GM19025 (cell line): Measurements from ENCODE around the gene TUBGCP5.

Source experiments
- ATAC-seq: cut with Tn5 transposase; IDR thresholded peaks from one replicate; pipeline ENCODE4 v1.9.1; 2021; ENCODE audit warnings: mild to moderate bottlenecking, low read depth, moderate library complexity; ENCODE audit not compliant: unreplicated experiment

Gene TUBGCP5

DNA sequence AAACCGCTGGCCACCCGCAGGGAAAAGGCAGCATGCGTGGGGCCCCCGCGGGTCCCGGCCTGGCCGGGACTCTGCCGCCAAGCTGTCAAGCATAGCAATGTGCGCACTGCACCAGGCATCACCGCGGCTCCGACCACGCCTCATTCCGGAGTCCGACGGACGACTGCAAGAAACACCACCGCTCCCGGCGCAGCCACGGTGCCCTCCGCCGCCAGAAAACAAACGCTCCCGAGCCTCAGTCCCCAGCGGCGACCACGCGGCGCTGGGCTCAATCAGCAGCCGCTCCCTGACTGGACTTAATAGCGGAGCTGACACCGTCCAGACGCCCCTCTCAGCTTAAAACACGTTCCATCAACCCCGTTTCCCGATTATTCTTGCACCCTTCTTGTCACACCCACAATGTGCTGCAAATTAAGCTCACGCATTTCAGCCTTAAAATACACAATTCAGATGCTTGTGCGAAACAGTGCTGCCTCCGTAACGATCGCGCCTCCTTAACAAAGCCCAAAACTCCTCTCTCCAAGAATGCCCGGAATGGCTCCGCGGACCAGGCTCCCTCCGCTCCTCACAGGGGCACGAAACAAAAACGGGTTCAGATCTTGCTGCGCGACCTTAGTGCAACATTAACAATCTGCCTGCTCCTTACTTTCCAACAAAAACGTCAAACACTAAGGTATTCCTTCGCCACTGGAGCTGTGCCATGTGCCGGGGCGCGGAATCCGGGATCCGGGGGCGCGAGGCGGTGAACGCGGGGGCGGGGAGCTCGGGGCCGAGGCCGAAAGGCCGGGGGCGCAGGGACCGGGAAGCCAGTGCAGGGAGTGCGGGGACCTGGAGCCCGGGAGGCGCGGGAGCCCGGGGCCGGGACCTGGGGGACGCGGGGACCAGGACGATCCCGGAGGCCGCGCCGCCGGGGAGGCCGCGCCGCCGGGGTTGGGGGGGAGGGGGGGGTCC, 59.9 kb downstream of the TUBGCP5 start:
- no peak for ATAC-seq

DNA sequence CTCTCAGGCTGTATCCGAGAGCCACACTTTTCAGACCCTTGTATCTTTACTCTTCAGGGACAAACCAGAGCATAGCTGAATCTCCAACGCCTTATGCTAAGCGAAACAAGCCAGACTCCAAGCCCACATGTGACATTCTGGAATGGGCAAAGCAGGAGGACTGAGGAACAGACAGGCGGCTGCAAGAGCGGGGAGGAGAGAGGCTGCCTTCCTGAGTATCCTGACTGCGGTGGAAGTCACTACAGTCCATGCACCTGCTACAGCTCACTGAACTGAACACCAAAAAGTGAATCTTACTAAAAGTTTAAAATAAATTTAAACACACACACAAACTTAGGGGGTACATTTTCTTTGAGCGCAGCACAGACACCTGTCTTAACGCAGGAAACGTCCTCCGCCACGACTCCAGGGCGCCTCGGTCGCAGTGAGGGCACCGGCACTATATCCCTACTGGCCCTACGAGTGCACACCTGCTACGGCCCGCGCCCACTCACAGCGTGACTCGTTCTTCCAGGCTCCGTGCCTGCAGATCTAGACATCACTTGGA, 60.6 kb downstream of the TUBGCP5 start:
- no peak for ATAC-seq

DNA sequence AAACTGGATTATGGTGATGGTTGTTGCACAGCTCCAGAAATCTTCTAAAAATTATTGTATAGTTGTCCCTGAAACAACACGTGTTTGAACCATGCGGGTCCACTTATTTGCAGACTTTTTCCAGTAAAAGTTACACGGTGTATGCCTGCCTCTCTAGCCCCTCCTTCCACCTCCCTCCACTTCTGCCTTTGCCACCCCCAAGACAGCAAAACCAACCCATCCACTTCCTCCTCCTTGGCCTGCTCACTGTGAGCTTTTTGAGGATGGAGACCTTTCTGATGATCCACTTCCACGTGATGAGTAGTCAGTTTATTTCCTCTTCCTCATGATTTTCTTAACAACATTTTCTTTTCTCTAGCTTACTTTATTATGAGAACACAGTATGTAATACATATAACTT, 64.6 kb downstream of the TUBGCP5 start:
- no peak for ATAC-seq

DNA sequence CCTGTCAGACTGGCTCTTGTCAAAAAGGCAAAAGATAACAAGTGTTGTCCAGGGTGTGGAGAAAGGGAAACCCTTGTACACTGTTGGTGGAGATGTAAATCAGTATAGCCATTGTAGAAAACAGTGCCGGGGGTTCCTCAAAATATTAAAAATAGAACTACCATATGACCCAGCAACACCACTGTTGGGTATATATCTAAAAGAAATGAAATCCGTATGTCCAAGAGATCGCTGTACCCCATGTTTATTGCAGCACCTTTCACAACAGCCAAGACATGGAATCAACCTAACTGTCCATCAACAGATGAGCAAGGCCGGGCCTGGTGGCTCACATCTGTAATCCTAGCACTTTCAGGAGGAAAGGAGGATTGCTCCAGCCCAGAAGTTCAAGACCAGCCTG, 65.4 kb downstream of the TUBGCP5 start:
- no peak for ATAC-seq

DNA sequence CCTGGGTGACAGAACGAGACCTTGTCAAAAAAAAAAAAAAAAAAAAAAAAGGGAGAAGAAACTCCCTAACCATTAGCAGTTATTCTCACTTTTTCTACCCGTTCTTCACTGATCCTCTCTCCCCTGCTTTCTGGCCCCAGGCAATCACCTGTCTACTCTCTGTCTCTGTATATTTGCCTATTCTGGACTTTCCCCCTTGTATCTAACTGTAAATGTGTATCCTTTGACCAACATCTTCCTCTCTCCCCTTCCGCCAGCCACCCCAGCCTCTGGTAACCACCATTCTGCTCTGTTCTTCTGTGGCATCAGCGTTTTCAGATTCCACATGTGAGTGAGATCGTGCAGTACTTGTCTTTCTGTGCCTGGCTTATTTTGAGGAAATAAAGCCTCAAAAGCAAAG, 66.1 kb downstream of the TUBGCP5 start:
- ATAC-seq: peak; percentile 57

DNA sequence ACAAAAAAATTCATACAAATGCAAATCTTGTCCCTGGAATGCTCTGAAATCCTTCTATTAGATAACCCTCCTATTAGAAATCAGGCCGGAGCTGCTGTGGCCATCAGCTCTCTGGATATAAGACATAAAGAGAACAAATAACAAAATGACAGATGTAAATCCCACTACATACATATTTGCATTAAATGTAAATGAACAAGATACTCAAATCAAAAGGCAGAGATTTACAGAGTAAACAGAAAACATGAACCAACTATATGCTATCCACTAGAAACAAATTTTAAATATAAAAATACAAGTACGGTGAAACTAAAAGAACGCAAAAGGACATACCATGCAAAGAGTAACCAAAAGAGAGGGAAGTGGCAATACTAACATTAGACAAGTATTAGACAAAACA, 69.9 kb downstream of the TUBGCP5 start:
- no peak for ATAC-seq

DNA sequence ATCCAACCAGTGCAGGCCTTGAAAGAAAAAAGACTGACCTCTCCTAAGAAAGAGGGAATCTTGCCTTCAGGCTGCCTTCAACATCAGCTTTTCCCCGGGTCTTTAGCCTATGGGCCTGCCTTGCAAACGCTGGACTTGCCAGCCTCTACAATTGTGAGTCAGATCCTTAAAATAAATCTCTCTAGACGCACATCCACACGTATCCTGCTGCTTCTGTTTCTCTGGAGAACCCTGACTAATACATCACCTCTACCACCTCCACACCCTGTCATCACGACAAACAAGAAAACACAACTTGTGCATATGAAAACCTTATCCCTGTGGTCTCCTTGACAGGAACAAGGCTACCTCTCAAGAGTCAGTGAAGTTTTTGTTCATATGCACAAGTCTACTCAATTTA, 71.0 kb downstream of the TUBGCP5 start:
- ATAC-seq: no peak

DNA sequence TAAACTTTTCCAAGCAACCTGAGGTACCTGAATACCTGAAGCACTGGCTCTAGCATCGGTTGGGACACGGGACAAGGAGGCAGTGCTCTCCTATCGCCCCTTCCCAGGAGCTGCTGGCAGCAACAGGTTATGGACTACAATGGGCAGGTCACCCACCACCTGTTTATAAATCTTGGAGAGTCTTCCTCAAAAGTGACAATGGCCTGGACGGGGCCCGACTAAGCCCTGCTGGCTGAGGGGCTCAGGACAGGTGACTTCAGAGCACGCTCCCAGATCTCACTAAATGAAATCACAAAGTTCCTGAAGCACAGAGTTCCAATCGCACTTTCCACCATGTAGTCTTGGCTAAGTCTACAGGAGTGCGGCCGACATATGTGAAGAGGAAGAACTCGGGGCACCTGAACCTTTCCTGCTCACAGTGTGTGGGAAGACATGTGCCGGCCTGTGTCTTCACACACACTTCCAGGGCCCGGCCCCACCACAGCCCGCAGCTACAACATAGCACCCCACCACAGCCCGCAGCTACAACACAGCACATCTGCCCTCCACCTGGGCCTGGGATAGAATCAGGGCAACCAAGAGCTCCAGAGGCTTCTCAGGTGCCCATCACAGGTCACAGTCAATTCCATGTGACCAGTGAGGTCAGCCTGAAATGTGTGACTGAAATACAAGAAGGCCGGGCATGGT, 72.1 kb downstream of the TUBGCP5 start:
- no peak for ATAC-seq

DNA sequence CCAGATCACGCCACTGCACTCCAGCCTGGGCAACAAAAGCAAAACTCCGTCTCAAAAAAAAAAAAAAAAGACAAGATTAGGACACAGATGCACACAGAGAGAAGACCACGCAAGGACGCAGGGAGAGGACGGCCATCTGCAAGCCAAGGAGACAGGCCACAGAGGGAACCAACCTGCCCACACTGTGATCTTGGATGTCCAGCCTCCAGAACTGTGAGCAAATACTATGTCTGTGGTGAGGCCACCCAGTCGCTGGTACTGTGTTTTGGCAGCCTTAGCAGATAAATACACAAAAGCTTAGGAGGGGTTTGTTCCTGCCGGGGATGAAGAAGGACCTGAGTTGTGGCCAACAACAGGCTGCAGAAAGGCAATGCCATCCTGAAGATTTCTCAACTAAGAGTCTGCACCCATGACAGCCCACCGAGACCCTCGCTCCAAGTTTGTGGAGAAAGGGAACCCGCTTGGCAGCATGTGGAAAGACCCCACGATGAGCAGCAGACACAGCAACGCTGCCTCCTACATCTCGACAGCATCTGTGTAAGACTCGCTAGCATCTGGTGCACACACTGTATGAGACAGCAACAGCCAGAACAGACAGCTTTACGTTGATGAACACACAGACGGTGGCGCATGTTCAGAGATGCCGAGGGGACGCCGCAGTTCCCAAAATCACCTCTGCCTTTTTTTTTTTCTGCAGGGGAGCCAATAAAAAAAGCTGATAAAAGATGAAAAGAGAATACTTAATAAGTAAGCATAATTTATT, 72.9 kb downstream of the TUBGCP5 start:
- no peak for ATAC-seq

DNA sequence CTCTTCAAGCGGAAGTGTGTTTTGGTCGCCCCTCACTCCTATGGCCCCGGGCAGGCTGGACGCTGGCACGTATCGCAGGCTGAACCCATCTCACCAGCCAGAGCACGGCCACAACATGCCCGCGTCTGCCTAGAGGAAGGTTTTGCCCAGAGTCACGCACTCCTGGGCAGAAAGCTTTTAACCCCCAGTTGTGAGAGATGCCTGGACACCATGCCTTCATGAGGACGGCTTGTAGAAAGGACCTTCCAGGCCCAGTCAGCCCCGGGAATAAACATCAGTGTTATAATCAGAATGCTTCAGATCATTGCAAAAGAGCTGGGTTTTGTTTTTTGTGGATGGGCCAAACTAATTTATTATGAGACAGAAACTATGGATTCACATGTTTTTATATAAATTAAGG, 75.7 kb downstream of the TUBGCP5 start:
- ATAC-seq: no peak

DNA sequence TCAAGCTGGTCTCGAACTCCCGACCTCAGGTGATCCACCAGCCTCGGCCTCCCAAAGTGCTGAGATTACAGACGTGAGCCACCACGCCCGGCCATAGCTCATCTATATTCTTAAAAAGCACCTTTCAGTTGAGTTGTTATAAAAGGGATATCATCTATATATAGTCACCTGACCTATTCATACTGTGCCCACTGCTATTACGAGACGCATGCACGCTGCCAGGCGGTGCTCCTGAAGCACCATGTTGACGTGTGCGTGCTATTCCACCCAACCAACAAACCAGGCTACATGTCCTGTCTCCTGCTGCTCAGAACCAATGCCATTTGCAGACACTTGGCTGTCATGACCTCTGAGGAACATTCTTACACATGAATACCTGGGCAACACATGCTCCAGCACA, 76.8 kb downstream of the TUBGCP5 start:
- ATAC-seq: no peak

DNA sequence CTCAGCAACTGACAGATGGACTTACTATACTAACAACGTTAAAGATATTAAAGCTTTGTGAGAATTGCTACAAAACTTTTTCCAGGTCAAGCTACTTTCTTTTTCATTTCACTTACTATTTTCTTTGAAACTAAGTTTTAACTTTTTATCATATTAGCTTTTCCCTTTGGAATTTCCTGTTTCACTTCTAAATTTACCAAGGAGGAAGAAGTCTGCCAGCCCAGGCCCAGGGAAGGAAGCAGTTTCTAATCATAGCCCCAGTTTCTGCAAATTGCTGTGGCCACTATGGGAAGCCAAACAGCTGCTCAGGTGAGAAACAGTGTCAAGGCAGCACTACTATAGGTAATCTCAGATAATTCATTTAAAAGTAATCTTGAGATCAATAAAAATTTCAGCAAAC, 77.6 kb downstream of the TUBGCP5 start:
- no peak for ATAC-seq

DNA sequence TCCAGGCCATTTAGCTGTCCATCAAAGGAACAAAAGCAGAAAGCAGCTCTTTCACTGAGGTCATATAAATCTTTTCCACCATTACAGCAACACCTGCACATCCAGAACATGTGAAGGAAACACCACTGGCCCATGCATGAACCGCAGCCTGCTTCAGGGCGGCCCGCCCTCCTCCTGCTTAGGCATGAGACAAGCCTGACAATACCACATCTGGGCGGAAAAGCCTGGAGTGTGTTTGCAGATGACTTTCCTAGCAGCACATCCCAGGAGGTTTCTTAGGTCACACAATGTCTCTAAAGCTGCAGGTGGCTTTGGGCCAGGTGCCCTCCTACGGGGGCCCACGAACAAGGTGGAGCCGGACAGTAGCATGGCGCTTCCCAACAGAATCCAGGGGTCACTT, 78.8 kb downstream of the TUBGCP5 start:
- no peak for ATAC-seq

DNA sequence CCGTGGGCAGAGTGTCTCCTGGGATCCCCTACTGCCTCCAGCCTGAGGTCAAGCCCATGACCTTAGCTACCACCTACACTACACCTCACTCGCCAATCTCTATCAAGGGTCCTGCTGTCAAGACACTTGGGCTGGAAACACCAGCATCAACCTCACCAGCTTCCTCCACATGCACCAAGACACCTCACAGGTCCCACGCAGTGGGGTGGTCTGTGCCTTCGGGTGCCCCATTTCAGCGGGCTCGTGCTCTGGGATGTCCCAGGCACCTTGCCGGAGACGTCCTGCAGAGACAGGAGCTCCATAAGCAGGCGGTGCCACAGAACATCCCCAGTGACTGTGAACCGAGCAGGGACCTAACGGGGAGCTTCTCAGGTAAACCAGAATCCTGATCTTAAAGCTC, 79.2 kb downstream of the TUBGCP5 start:
- no peak for ATAC-seq

DNA sequence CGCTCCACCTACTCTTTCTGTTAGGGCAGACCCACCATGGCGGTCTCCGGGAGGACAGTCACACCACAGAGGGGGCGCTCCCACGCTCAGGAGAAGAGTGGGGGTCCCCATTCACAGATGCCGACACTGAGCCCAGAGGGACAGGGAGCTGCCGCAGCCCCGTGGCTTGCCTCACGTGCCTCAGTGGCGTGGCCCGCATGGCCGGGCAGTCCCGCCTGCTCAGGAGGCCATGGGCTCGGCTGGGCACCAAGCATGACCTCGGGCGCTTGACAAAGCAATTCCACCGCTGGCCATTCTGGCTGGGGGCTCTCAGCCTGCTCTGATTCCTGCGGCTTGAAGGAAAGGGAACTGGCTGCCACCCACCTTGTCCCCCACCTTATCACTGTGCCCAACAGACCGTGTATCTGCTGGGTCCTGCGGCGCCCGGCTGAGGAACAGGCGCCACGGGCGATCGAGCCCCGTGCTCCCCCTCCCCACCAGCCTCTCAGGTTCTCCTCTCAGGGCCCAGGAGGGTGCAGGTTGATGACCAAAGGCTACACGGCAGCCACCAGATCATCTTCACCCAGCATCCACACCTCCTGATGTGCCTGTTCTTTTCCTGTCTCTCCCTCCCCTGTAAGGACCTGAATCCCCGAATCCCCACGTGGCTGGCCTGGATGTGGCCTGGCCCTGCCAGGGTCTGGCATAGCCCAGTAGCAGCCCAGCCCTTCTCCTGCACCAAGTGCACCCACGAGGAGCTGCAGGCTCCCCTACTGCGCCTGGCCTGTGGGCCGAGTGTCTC, 79.9 kb downstream of the TUBGCP5 start:
- no peak for ATAC-seq

DNA sequence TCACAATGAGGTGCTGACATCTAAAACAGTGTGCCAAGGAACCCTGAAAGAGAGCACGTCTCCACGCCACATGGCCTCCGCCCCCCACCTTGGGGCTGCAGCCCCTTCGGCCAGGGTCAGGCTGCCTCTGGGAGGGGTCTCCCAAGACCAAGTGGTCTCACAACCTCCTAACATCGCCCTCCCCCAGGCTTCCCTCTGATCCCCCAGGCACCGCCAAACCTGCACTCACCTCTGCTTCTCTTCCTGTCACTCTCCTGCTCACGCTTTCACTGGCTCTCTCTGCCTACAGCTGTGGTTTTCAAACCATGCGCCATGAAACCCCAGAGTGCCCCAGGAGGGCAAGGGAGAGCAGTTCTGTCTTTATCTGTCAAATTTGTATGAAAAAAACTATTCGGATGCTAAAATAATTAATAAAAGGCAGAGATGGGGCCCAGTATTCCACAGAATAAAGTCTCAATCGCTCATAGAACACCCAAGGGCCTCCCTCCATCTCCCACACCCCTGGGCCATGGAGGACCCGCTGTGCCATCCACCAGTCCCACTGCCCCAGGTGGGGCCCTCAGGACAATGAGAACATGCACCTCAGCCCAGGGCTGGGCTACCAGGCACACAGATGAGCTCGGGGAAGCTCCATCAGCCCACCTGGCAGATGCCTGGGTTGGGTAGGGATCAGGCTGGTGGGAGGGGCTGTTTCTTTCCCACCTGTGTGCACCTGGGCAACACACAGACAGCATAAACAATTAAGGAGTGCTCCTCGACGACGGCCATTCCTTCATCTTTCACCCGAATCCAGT, 80.7 kb downstream of the TUBGCP5 start:
- no peak for ATAC-seq

DNA sequence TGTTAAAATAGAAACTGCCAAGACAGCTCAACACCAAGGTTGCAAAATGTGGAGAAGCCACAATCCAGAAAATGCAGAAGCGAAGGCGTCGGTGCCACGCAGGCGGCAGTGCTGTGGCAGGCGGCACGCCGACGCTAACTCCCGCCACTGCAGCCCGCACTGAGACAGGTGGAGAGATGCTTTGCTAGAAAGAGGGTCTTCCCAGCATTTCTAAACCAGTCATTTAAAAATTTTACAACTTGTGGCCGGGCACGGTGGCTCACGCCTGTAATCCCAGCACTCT, 82.5 kb downstream of the TUBGCP5 start:
- ATAC-seq: no peak

DNA sequence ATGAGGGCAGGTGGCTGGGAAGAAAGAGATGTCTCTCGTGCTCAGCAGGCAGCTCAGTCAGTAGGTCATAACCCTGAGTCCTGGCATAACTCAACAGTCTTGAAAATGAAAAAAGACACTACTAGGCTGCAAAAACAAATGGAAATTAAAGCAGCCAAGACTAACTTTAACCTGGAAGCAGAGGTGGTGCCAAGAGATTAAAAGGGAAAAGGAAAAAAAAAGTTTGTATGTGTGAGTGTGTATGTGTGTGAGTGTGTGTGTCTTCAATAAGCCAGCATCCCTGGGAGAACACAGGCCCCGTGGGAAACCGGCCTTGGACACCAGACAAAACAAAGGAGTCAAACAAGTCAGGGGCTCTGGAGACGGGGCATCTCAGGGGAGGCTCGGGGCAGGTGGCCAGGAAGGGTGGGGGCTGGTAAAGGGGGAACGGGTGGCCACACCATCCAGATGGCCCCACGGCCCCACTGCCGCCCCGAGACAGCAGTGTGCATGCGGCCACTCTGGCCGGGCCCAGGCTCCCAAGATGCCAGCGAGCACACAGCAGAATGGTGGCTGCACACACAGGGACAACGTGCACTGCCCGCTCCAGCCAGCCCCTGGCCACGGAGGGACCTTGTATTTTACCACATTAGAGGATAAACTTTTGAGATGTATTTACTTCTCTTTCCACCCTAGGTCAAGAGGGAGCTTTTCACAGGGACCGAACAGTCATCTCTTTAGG, 83.0 kb downstream of the TUBGCP5 start:
- no peak for ATAC-seq

DNA sequence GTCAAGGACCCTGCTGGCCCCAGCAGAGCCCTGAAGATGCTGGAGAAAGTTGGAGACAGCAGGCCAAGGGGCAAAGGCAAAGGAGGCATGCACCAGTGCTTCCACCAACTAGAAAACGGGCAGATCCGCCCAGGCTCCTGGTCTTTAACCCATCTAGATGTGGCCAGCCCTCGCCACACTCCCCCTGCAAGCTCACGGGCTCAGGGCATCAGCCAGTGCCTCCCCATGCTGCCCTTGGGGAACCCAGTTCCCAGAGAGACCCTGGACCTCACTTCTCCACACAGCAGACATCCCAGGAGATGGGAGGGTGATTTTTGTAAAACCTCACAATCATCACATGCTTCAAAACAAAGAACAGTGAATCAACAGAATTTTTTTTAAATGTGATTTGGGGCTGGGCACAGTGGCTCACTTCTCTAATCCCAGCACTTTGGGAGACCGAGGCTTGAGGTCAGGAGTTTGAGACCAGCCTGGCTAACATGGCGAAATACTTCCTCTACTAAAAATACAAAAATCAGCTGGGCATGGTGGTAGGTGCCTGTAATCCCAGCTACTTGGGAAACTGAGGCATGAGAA, 83.7 kb downstream of the TUBGCP5 start:
- no peak for ATAC-seq
